ENCODE measurements around the gene ADCY9. TPM values are rescaled to one million over a fixed set of nuclear protein-coding genes. Genes with fewer than 3 reads are reported as not detected.

The ADCY9 gene
- total RNA-seq, 1 donor from 2014 or later, result 30.4 TPM

- Mint-ChIP-seq H3K4me1 (ENCODE audit: low read depth, unreplicated experiment) (peaks cover 32% of the 10 kb centered on the region), H3K27me3 (ENCODE audit: unreplicated experiment) (peaks cover 3% of the 10 kb centered on the region), H3K27ac (ENCODE audit: unreplicated experiment) (no peak overlapping the region), H3K36me3 (ENCODE audit: unreplicated experiment) (peaks cover 6% of the 10 kb centered on the region), H3K9me3 (ENCODE audit: unreplicated experiment) (peaks cover 4% of the 10 kb centered on the region), H3K4me3 (ENCODE audit: unreplicated experiment) (no peak overlapping the region)
- DNase-seq, result no peak
- no peak for TF ChIP-seq CTCF (IDR thresholded peaks at IDR 0.05; ENCODE audit: partially characterized antibody, unreplicated experiment)
Measured at GRCh38 chr16:4110065-4110464, 6.2 kb downstream of the ADCY9 start.

GRCh38 chr16:4109250-4109736, 6.9 kb downstream of the ADCY9 start:
- H3K36me3 Mint-ChIP-seq (ENCODE audit: unreplicated experiment), result peaks cover 5% of the 10 kb centered on the region
- DNase-seq, result no peak
- no peak overlapping the region for H3K27ac Mint-ChIP-seq (ENCODE audit: unreplicated experiment)
- peaks cover 4% of the 10 kb centered on the region for H3K9me3 Mint-ChIP-seq (ENCODE audit: unreplicated experiment)
- H3K4me3 Mint-ChIP-seq (ENCODE audit: unreplicated experiment), result no peak overlapping the region
- no peak for TF ChIP-seq CTCF (IDR thresholded peaks at IDR 0.05; ENCODE audit: partially characterized antibody, unreplicated experiment)
- peaks cover 30% of the 10 kb centered on the region for H3K4me1 Mint-ChIP-seq (ENCODE audit: low read depth, unreplicated experiment)
- peaks cover 3% of the 10 kb centered on the region for H3K27me3 Mint-ChIP-seq (ENCODE audit: unreplicated experiment)

GRCh38 chr16:4106516-4106915, 9.7 kb downstream of the ADCY9 start:
- Mint-ChIP-seq H3K36me3 (ENCODE audit: unreplicated experiment) (peaks cover 7% of the 10 kb centered on the region), H3K27me3 (ENCODE audit: unreplicated experiment) (no peaks in the 10 kb centered on the region), H3K4me1 (ENCODE audit: low read depth, unreplicated experiment) (peaks cover 5% of the 10 kb centered on the region), H3K27ac (ENCODE audit: unreplicated experiment) (no peak overlapping the region), H3K9me3 (ENCODE audit: unreplicated experiment) (peaks cover 5% of the 10 kb centered on the region), H3K4me3 (ENCODE audit: unreplicated experiment) (no peak overlapping the region)
- DNase-seq, result no peak
- TF ChIP-seq CTCF (IDR thresholded peaks at IDR 0.05; ENCODE audit: partially characterized antibody, unreplicated experiment), result no peak

GRCh38 chr16:4105848-4106247, 10.4 kb downstream of the ADCY9 start:
- DNase-seq, result no peak
- TF ChIP-seq CTCF (IDR thresholded peaks at IDR 0.05; ENCODE audit: partially characterized antibody, unreplicated experiment), result no peak
- Mint-ChIP-seq H3K4me1 (ENCODE audit: low read depth, unreplicated experiment) (peaks cover 5% of the 10 kb centered on the region), H3K27ac (ENCODE audit: unreplicated experiment) (no peak overlapping the region), H3K36me3 (ENCODE audit: unreplicated experiment) (peaks cover 7% of the 10 kb centered on the region), H3K9me3 (ENCODE audit: unreplicated experiment) (peaks cover 5% of the 10 kb centered on the region), H3K4me3 (ENCODE audit: unreplicated experiment) (no peak overlapping the region), H3K27me3 (ENCODE audit: unreplicated experiment) (no peaks in the 10 kb centered on the region)

GRCh38 chr16:4103745-4104144, 12.5 kb downstream of the ADCY9 start:
- H3K9me3 Mint-ChIP-seq (ENCODE audit: unreplicated experiment), result peaks cover 1% of the 10 kb centered on the region
- no peak overlapping the region for H3K27ac Mint-ChIP-seq (ENCODE audit: unreplicated experiment)
- no peaks in the 10 kb centered on the region for H3K27me3 Mint-ChIP-seq (ENCODE audit: unreplicated experiment)
- no peak overlapping the region for H3K4me3 Mint-ChIP-seq (ENCODE audit: unreplicated experiment)
- peaks cover 7% of the 10 kb centered on the region for H3K36me3 Mint-ChIP-seq (ENCODE audit: unreplicated experiment)
- peaks cover 5% of the 10 kb centered on the region for H3K4me1 Mint-ChIP-seq (ENCODE audit: low read depth, unreplicated experiment)
- DNase-seq, result no peak
- TF ChIP-seq CTCF (IDR thresholded peaks at IDR 0.05; ENCODE audit: partially characterized antibody, unreplicated experiment), result no peak
